Left renal pelvis (tissue), 4 donors: ENCODE data around the gene PKHD1. TPM values are rescaled to one million over a fixed set of nuclear protein-coding genes. Genes with fewer than 3 reads are reported as not detected.

Source experiments
- DNase-seq, 4 donors: peaks; one replicate each; pipeline ENCODE4 v3.0.0-alpha.2; 2013; ENCODE audit warnings: low read depth in 4 of 4, low spot score in 3 of 4
- polyA plus RNA-seq, 4 donors: library from polyadenylated mRNA; unstranded; fragments of 120-200 nt; gene quantifications; one replicate each; pipeline ENCODE4 v1.2.1, GENCODE V29; 2013; ENCODE audit not compliant: insufficient read length in 4 of 4

The PKHD1 gene
- polyA plus RNA-seq, result 10 to 100 TPM in 3 of 4 donors, under 1 TPM in 1; 0.41 to 23.8 (median 20.8) TPM

- DNase-seq, result peak in 3 of 4 donors; percentile 53 to 67 (median 64)
These were observed at the start of gene PKHD1 for GRCh38 chr6:52087498-52087999. PKHD1 (minus strand) TSS chr6:52087613; CDS start chr6:52084933, 2,680 bp downstream.

- DNase-seq, result no peak
These were observed 49.6 kb upstream of the PKHD1 start for GRCh38 chr6:52136934-52137467.

- DNase-seq, result no peak
These were observed 48.6 kb upstream of the PKHD1 start for GRCh38 chr6:52136055-52136454.

- no peak for DNase-seq
These were observed 47.8 kb upstream of the PKHD1 start for GRCh38 chr6:52135217-52135616.

- no peak for DNase-seq
These were observed 46.6 kb upstream of the PKHD1 start for GRCh38 chr6:52134011-52134410.

GRCh38 chr6:52133324-52133723, 45.9 kb upstream of the PKHD1 start:
- DNase-seq, result no peak

- DNase-seq, result no peak
These were observed 44.9 kb upstream of the PKHD1 start for GRCh38 chr6:52132292-52132691.

GRCh38 chr6:52130440-52130839, 43.0 kb upstream of the PKHD1 start:
- DNase-seq, result no peak

- no peak for DNase-seq
These were observed 40.5 kb upstream of the PKHD1 start for GRCh38 chr6:52127957-52128356.

- DNase-seq, result no peak
These were observed 38.8 kb upstream of the PKHD1 start for GRCh38 chr6:52126231-52126630.

- DNase-seq, result no peak
These were observed 38.2 kb upstream of the PKHD1 start for GRCh38 chr6:52125572-52125971.

- peak; percentile 18 to 48 (median 34) for DNase-seq
These were observed 37.7 kb upstream of the PKHD1 start for GRCh38 chr6:52125139-52125538.

- DNase-seq, result peak in 3 of 4 donors; percentile 23 to 47 (median 28)
These were observed 37.0 kb upstream of the PKHD1 start for GRCh38 chr6:52124126-52125121.

GRCh38 chr6:52123251-52123650, 35.8 kb upstream of the PKHD1 start:
- DNase-seq, result no peak

GRCh38 chr6:52117352-52117751, 29.9 kb upstream of the PKHD1 start:
- no peak for DNase-seq

GRCh38 chr6:52116605-52116948, 29.2 kb upstream of the PKHD1 start:
- no peak for DNase-seq

- no peak for DNase-seq
These were observed 28.6 kb upstream of the PKHD1 start for GRCh38 chr6:52115891-52116604.

GRCh38 chr6:52115145-52115741, 27.8 kb upstream of the PKHD1 start:
- no peak for DNase-seq

- DNase-seq, result no peak
These were observed 21.8 kb upstream of the PKHD1 start for GRCh38 chr6:52109171-52109571.

- DNase-seq, result no peak
These were observed 20.7 kb upstream of the PKHD1 start for GRCh38 chr6:52108128-52108527.

- DNase-seq, result no peak
These were observed 19.6 kb upstream of the PKHD1 start for GRCh38 chr6:52106994-52107393.
